Retinal pigment epithelial cell (primary cell): ENCODE measurements around the gene MAPK6.

Experiments used
- DNase-seq: peaks from one replicate; pipeline ENCODE4 v3.0.0-alpha.2; 2010; ENCODE audit warnings: low read depth
- H3K4me3 ChIP-seq: 2 replicates; pipeline ENCODE4 v1.5.1; 2011; ENCODE audit warnings: mild to moderate bottlenecking, low read length, control low read depth, moderate library complexity
- TF ChIP-seq, protein P1 (sequence below): conservative IDR thresholded peaks from 2 replicates; pipeline ENCODE4 v1.5.1; 2011; ENCODE audit warnings: low read depth, low read length, control low read depth, inconsistent platforms

Gene MAPK6

GRCh38 chr15:52018693-52019393 lies at the start of gene MAPK6:
TSS of gene MAPK6 (plus strand) at chr15:52019219. CDS start at chr15:52046461, 27,242 bp downstream.
- TF ChIP-seq, protein P1, sequence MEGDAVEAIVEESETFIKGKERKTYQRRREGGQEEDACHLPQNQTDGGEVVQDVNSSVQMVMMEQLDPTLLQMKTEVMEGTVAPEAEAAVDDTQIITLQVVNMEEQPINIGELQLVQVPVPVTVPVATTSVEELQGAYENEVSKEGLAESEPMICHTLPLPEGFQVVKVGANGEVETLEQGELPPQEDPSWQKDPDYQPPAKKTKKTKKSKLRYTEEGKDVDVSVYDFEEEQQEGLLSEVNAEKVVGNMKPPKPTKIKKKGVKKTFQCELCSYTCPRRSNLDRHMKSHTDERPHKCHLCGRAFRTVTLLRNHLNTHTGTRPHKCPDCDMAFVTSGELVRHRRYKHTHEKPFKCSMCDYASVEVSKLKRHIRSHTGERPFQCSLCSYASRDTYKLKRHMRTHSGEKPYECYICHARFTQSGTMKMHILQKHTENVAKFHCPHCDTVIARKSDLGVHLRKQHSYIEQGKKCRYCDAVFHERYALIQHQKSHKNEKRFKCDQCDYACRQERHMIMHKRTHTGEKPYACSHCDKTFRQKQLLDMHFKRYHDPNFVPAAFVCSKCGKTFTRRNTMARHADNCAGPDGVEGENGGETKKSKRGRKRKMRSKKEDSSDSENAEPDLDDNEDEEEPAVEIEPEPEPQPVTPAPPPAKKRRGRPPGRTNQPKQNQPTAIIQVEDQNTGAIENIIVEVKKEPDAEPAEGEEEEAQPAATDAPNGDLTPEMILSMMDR: no peak
- peak; percentile 64 for DNase-seq
- peak within 1 kb of the TSS; percentile 100 for H3K4me3 ChIP-seq

DNA sequence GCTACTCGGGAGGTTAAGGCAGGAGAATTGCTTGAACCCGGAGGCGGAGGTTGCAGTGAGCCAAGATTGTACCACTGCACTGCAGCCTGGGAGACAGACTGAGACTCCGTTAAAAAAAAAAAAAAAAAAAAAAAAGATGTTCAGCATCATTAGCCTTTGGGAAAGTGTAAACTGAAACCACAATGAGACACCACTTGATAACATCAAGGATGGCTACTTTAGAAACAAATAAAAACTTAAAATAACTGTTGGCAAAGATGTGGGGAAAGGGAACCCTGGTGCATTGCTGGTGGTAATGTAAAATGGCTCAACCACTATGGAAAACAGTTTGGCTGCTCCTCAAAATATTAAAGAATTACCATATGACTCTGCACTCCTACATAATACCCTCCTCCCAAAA lies 49.3 kb upstream of the MAPK6 start:
- H3K4me3 ChIP-seq: no peak overlapping the region
- DNase-seq: no peak
- TF ChIP-seq, protein P1: no peak

GRCh38 chr15:51970132-51970817 lies 48.7 kb upstream of the MAPK6 start:
- DNase-seq: no peak
- peak overlapping the region; percentile 88 for H3K4me3 ChIP-seq
- TF ChIP-seq, protein P1: no peak

DNA sequence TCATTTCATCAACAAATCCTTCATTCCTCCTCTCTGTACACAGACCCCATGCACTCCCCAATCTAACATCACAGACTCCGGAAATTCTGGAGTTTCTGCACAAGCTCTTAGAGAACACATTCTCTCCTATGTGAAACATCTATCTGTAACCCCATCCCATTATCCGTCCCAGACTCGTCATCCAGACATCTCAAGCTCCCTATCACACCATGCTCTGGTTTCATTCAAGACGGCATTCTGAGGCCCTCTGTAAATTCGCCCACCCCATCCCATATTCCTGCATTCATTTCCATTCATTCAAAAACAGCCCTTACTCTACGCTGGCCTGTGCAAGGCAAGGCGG lies 48.0 kb upstream of the MAPK6 start:
- TF ChIP-seq, protein P1: no peak
- DNase-seq: no peak
- peak overlapping the region; percentile 88 for H3K4me3 ChIP-seq

- DNase-seq: peak; percentile 98
- H3K4me3 ChIP-seq: peak within 1 kb of the TSS; percentile 88
- TF ChIP-seq, protein P1: peak; percentile 52
These were observed 47.5 kb upstream of the MAPK6 start, which contains the start of gene LEO1 for GRCh38 chr15:51971375-51972133. TSS of gene LEO1 (minus strand) at chr15:51971778. CDS start at chr15:51971745, 33 bp downstream.

DNA sequence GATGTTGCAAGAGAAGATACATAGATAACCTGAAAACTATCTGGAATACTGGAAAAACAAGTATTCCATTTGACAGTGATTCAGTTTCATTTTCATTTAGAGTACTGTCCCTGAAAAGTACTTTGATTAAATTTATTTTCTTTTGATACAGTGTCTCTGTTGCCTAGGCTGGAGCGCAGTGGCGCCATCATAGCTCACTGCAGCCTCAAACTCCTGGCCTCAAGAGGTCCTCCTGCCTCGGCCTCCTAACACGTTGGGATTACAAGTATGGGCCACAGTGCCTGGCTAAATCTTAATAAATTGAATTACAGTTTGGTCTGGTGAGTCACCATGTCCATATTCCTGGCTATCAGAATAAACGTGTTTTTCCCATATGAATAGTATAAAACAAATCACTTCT lies 45.8 kb upstream of the MAPK6 start:
- H3K4me3 ChIP-seq: no peak overlapping the region
- TF ChIP-seq, protein P1: no peak
- no peak for DNase-seq
